ENCODE measurements around the gene ZNF740. TPM values are rescaled to one million over a fixed set of nuclear protein-coding genes. Genes with fewer than 3 reads are reported as not detected.

Gene ZNF740
- total and polyA plus RNA-seq, 2 of the 8 experiments (the other 6 are each of a cell fraction or from before 2014, with no cell fraction given): 8.2 to 40.0 TPM

- TF ChIP-seq SP4 (IDR thresholded peaks at IDR 0.05; ENCODE audit: low read length): no peak
- no peak for TF ChIP-seq E2F6 (IDR thresholded peaks at IDR 0.05)
- TF ChIP-seq YY1 (IDR thresholded peaks at IDR 0.05; ENCODE audit: low read depth, low read length): no peak
- TF ChIP-seq TAF1 (IDR thresholded peaks at IDR 0.05; ENCODE audit: low read depth, low read length): no peak
- TF ChIP-seq CHD1 (IDR thresholded peaks at IDR 0.05; ENCODE audit: low read depth, low read length): no peak
- no peak for TF ChIP-seq SAP30 (IDR thresholded peaks at IDR 0.05; ENCODE audit: insufficient read depth, insufficient replicate concordance, low read length)
Observed at GRCh38 chr12:53184828-53185227, 4.3 kb downstream of the ZNF740 start (continued).
